Stimulated activated CD4-positive, alpha-beta T cell treated with anti-CD3 and anti-CD28 coated beads, Interleukin-15, amount 100 ng/mL, for 24 hours (primary cell): Measurements from ENCODE around the gene AP2M1.
"Not testable (repeated sequence)": the region's sequence is repeated elsewhere in the genome, so short reads cannot be mapped to it uniquely, and the experiment has no call there.

Experiments
- DNase-seq: peaks from one replicate; pipeline ENCODE4 v3.0.0-alpha.2; 2020

Gene AP2M1

DNA sequence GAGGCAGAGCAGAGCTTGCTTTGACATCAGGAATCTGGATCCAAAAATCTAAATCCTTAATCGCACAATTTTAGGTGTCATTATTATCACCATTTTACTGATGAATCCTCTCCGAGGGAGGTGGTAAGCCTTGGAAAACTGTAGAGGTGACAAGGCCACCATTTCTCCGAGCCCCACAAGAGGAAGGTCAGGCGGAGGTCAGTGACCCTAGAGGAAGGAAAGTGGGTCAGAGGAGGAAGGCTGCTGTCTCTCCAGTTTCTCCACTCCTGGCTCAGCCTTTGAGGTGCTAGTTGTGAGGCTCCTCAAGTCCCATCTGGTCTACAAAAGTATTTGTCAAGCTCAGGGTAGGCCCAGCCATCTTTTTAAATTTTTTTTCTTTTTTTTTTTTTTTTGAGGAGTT lies 16.3 kb upstream of the AP2M1 start:
- DNase-seq = no peak

DNA sequence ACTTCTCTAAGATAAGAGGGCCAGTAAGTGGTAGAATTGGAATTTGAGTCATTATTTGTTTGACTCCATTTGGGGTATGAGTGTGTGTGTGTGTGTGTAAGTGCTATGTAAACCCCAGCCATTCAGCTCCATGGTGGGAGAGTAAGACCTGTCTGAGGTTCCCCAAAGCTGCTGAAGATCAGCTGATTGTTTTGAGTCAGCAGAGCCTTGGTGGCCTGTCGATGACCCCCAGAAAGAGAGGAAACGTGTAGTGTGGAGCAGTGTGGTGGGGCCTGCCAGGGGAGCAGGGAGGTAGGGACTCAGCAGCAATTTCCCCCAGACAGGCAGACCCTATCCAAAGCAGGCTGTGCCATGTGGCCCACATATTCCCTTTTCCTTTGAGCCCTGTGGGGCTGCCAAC lies 14.2 kb upstream of the AP2M1 start:
- DNase-seq = no peak

DNA sequence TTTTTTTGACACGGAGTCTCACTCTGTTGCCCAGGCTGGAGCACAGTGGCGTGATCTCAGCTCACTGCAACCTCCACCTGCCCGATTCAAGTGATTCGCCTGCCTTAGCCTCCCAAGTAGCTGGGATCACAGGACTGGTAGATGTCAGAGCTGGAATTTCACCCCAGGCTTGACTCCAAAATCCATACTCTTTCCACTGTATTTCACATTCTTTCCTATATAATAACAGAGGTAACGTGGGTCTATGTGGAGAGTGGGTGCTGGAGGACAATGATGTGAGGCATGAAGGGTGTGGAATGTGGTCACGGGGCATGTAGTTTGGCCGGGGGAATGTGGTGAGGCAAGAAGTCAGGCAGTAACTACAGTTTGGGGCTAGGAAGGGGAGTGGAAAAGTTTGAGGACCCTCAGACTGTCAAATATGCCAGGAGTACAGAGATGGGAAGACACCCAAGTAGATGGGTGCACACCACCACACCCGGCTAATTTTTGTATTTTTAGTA lies 12.0 kb upstream of the AP2M1 start:
- DNase-seq = not testable (repeated sequence)

DNA sequence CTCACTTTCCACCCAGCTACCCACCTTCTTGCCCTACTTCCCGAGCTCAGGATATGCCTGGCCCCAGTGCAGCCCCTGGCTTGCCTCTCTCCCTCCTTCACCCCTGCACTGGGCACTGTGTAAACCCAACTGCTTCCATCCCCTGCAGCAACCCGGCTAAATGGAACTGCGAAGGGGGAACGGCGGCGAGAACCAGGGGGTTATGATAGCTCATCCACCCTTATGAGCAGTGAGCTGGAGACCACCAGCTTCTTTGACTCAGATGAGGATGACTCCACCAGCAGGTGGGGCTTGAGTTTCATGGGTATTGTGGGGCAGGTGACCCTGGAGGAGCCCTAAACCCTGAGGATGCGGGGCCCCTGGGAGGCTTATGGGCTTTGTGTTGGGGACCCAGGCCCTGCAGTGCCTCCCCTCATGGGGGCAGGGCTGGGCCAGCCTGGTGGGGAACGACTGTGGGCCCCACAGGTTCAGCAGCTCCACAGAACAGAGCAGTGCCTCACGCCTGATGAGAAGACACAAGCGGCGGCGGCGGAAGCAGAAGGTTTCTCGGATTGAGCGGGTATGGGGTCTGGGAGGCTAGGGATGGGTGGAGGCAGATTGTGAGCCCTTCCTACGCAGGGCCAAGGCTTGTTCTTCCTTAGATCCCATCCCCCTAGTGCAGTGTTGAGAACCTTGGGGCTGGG lies 9.9 kb upstream of the AP2M1 start:
- DNase-seq = no peak

DNA sequence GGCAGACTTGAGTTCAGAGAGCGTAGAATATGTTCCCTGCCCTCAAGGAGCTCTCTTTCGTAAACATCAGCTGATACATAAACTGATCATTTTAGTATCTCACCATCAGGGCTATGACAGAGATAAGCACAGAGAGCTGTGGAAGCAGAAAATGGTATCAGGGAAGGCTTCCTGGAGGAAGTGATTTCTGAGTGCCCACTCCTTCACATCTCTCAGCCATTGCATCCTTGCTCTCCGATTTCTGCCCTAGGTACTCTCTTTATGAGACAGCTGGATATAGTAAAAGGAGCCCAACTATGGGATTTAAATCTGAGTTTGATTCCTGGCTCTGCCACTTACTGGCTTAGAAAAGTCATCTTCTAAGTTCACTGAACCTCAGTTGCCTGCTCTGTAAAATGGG lies 9.1 kb upstream of the AP2M1 start:
- DNase-seq = no peak

DNA sequence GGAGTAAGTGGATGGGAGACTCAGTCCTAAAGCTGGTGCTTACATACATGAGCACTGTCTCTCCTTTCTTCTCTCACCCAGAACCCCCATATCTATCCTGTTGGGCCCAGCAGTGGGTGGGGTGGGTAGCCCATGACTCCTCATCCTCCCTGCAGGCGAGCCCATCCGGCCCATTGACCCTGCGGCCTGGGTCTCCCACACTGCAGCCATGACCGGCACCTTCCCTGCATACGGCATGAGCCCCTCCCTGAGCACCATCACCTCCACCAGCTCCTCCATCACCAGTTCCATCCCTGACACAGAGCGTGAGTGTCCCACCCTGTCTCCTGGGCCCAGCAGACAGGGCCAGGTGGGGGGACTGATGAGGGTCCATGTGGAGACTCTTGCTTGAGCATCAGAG lies 8.0 kb upstream of the AP2M1 start:
- DNase-seq = no peak

DNA sequence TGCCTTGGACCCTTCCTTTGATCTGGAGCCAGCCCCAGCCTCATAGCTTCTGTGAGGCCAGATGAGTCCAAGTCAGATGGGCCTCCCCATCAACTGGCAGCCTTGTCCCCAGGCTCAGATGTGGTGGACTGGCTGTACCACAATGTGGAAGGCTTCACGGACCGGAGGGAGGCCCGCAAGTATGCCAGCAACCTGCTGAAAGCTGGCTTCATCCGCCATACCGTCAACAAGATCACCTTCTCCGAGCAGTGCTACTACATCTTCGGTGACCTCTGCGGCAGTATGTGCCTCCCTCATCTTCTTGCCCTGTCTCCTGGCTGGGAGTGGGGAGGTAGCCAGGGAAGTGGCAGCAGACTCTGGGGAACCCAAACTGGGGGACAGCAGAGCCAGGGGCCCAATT lies 6.9 kb upstream of the AP2M1 start:
- DNase-seq = no peak

DNA sequence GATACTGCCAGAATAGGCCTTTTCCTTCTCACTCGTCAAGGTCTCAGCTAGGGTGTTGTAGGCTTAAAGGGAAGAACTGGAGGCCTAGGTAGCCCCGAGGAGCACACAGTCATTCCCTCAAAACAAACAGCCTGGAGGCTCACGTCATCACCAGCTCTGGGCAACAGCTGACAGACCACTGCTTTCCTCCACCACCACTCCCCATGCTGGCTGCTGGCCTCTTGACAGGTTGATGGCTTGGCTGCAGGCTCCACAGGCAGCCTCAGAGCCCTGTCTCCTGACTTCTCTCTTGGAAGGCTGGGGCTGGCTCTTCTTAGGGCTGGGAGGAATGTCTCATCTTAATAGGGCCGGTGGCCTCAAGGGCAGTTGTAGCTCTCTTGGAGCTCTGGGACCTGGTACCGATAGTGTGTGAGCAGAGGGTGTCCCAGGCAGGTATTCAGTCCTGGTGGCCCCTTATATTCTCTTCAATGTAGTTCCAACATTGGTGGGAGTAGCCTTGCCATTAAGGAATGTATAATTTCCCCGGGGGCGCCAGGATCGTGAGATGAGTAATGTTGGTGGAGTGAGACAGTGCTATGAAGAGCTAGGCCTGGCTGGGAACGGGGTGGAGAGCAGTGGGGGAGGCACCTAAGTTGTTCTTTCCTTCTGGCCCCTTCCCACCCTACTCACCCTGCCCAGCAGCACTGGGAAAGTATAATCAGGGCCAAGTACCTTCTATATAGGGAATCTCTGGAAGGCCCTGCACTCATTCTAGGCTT lies 6.1 kb upstream of the AP2M1 start:
- DNase-seq = no peak

DNA sequence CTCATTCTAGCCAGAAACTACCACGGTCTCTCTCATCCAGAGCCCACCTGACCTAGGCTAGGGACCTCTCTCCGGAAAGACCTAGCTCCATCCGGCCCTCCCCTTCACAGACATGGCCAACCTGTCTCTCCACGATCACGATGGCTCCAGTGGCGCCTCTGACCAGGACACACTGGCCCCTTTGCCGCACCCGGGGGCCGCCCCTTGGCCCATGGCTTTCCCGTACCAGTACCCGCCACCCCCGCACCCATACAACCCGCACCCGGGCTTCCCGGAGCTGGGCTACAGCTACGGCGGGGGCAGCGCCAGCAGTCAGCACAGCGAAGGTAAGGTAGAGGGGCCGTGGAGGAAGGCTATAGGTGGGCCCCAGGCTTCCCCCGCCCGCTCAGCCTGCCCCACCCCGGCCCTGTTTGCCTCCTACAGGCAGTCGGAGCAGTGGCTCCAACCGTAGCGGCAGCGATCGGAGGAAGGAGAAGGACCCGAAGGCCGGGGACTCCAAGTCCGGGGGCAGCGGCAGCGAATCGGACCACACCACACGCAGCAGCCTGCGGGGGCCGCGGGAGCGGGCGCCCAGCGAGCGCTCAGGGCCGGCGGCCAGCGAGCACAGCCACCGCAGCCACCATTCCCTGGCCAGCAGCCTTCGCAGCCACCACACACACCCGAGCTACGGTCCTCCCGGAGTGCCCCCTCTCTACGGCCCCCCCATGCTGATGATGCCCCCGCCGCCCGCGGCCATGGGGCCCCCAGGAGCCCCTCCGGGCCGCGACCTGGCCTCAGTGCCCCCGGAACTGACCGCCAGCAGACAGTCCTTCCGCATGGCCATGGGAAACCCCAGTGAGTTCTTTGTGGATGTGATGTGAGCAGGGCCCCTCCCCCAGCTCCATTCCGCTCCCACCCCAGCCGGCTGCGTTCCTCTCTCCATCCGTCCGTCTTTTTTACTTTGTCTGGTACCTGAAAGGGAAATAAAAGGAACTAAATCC lies 4.5 kb upstream of the AP2M1 start:
- no peak for DNase-seq

DNA sequence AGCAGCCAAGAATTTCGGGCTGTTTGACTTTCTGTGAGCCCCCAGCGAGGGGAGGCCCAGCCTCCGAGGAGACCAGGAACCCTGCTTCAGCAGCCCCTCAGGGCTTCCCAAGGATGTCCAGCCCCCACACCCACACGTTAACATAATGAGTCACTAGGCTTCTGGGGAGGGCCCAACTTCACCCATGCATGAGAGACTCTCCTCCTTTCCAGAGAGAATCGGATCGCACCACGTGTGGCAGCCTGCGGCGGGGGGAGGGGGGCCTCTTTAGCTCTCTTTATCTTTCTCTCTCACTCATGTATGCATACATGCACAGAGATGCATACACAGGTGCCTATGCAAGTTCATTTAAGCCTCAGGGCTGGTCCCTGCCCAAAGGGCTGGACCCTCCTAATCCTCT lies 3.1 kb upstream of the AP2M1 start:
- DNase-seq = no peak

DNA sequence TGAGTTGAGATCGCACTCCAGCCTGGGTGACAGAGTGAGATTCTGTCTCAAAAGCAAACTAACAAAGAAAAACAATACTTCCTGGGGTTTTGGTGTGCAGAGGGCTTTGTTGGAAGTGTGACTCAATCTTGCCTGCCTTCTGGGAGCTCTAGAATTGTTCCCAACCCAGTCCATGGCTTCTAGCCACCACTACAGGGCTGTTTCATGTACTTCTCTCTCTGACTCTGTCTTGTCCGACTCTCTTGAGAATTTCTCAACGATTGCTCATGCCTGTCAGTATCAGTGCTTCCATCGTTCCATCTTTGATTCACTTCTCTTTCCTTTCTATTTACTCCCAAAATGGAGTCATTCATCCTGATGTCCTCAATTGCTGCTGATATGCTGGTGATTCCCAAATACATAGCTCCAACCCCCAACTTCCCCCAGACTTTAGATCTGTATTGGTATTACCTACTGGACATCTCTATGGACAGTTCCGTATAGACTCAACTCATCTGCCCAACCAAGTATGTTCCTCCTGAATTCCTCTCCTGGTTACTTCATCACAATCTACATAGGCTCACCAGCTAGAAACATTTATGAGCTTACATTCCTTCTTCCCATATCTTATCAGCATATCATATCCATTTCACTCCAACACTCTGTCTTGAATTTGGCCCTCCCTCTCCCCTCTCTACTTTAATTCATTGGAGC lies 1.8 kb upstream of the AP2M1 start:
- DNase-seq = no peak

DNA sequence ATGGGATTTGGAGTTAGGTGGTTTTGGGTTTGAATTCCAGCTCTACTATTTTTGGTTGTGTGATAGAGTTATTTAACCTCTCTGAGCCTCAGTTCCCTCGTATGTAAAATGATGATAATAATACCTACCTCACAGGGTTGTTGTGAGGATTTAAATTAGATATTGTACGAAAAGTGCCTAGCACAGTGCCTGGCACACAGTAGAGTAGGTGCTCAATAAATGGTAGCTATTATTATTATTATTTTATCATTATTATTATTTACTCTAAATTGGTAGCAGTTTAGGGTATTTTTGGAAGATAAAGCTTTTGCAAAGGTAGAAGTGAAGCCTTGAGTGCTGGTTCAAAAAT lies 1.3 kb upstream of the AP2M1 start:
- DNase-seq = no peak

DNA sequence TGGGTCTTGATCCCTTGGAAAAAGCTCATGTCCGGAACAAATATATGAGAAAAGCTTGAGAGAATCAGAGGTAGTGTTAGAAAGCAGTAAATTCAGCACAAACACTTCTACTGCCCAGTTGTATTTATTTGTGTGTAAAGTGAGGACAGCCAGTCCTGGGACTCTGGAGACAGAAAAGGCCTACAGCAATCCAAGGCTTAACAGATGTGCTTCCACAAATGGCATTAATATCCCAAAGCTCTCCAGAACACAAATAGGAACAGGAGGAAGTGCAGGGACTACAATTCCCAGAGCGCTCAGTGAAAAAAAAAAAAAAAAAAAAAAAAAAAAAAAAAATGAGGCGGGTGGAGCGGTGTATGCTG lies 390 bp upstream of the AP2M1 start:
- no peak for DNase-seq

DNA sequence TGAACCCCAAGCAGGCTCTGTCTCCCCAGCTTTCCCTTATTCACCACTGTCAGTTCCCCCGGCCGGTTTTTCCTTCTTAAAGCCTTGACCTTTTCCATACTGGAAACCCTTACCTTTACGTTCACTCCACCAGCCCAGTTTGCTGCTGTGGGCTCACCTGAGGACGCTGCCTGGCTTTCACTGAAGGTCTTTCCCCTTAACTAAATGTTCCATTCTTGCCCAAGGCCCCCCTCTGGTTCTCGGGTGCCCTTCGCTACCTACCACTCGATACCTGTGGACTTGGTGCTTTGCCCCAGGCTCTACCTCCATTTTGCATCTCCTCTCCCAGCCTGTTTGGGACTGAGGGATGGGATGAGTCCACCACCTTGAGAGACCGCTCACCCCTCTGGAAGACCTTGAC lies 851 bp downstream of the AP2M1 start:
- no peak for DNase-seq

DNA sequence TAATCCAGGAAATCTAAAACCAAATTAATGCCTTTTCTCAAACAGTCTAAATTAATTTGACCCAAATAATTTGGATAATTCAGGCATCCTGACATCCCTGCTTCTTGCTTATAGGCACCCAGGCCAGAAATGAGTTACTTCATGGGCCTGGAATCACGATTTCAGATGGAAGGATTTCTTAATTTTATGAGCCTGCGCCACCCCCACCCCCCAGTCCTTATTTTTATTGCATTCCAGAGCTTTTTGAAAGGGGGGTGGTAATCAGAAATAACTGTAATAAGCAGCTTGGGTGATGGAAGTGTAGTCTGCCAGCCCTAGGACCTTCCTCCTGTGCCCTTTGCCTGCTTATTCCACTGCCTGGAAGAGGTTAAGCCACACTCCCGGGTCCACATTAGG lies 1.3 kb downstream of the AP2M1 start:
- no peak for DNase-seq

DNA sequence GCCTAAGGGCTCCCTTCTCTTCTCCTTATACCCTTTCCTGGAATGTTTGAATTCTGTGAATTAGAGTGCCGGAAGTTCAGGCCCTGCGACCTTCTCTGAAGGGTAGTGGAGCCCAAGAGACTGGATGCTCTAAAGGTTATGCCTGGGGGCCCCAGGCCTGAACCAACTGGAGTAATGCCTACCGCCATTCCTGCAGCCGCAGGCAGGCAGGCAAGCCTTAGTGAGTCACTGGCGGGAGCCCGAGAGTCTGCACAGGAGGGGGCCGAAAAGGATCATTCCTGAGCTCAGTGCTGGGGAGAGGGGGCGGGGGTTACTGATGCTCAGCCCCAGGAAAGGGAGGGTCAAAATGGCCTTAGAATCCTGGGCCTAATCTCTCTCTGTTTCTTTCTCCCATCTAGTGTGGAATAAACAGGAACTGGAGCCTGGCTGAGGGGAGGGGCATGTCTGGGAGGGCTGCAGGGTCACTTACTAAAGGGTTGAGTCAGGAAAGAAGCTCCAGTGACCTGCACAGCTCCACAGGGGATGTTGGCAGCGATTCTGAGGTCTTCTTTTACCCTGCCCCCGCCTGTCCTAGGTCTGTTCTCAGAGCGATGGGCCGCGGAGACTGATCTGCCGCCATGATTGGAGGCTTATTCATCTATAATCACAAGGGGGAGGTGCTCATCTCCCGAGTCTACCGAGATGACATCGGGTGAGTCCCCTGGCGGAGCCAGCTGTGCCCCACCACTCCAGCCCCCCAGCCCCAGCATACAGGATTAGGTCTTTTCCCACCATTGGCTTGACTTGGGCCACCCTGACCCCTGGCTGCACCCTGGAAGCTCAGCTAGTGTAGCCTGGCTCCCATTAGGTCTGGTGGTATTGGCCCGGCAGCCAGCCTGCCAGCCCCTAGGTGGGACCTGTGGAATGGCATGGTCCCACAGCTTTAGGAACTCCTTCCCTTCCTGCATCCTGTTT lies 2.0 kb downstream of the AP2M1 start:
- no peak for DNase-seq

DNA sequence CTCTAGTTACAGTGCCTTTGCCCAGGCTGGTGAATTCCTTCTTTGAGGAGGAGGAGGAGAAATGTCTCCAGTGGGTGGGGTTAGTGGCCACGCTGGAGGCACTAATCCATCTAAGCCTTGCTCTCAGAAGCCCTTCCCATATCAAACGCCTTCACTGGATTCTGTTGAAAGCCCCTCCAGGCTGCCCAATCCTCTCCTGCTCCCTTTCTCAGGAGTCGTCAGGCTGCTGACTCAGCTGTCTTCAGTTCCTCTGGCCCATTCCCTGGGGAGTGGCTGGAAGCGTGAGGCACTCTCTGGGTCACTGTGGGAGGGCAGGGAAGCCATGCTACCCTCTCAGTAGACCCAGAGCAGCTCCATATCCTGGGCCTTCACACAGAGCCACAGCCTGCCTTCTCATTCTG lies 2.7 kb downstream of the AP2M1 start:
- no peak for DNase-seq

DNA sequence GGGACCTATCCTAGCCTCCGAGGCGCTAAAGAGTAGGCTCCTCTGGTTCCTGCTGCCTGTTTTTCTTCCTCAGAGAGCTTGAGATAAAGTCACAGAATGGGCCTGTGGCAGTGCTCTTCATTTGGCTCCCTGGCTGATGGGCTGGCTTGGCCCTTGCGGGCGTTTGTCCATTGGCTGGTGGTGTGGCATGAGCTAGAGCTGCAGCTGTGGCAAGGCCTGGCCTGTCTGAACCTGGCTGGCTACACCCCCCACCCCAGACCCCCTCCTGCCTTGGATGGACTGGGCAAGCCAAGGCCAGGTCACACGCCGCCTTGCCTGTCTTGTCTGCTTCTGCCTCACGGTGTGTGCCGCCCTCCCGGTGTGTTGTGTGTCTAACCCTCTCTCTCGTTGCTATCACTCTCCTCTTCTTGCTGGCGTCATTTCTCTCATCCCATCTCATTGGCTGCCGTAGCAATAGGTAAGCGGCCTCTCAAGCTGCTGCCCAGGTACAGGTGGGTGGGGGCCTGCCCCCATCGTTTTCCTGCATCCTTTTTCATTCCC lies 3.2 kb downstream of the AP2M1 start:
- no peak for DNase-seq

DNA sequence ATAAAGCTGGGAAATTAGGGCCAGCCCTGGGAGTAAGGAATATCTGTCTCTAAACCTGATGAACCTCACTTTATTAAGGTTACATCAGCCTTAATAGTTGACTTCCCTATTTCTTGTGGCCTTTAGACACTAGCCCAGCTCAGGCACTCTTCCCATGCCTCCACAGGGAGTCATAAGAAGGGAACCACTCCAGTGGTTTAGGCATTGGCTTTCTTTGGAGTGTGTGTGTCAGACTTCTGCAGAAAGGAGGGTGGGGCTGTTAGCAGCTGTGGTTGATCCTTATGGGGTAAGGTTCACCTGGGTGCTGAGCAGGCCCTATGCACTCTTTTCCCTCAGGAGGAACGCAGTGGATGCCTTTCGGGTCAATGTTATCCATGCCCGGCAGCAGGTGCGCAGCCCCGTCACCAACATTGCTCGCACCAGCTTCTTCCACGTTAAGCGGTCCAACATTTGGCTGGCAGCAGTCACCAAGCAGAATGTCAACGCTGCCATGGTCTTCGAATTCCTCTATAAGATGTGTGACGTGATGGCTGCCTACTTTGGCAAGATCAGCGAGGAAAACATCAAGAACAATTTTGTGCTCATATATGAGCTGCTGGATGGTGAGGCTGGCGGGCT lies 4.0 kb downstream of the AP2M1 start:
- no peak for DNase-seq

DNA sequence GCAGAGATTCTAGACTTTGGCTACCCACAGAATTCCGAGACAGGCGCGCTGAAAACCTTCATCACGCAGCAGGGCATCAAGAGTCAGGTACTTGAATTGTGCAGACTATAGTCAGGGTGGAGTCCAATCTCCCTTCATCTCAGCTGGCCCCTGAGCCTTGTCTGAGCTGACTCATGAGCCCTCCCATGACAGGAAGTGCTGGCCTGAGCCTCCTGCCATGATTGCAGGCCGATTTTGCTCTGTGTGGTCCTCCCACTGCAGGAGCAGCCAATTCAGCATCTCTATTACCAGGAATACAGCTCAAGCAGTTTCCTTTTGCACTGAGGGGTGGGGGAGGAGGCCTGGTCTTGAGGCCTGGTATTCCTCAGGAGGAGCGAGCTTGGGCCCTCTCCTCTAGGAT lies 5.5 kb downstream of the AP2M1 start:
- no peak for DNase-seq

DNA sequence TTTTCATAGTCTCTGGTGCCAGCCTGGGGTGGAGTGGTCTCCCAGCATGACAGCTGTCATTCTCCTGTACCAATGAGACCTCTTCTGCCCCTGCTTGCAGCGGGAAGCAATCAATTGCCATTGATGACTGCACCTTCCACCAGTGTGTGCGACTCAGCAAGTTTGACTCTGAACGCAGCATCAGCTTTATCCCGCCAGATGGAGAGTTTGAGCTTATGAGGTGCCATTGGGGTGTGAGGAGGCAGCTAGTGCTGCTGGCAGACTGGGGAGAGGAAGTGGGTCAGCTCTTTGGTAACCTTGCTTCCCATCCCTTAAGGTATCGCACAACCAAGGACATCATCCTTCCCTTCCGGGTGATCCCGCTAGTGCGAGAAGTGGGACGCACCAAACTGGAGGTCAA lies 6.9 kb downstream of the AP2M1 start:
- DNase-seq = no peak
